Right renal pelvis (tissue), 4 donors: ENCODE measurements around the gene ING3. TPM values are rescaled to one million over a fixed set of nuclear protein-coding genes. Genes with fewer than 3 reads are reported as not detected.
"Not testable (repeated sequence)": the region's sequence is repeated elsewhere in the genome, so short reads cannot be mapped to it uniquely, and the experiment has no call there.

Experiments used
- DNase-seq, 4 donors: peaks; one replicate each; pipeline ENCODE4 v3.0.0-alpha.2; 2013; ENCODE audit warnings: low read depth in 4 of 4, low spot score in 3 of 4, missing footprints in 1 of 4
- polyA plus RNA-seq, 4 donors: library from polyadenylated mRNA; unstranded; fragments of 120-200 nt; gene quantifications; one replicate each; pipeline ENCODE4 v1.2.1, GENCODE V29; 2013; ENCODE audit not compliant: insufficient read length in 4 of 4

Gene ING3
- polyA plus RNA-seq, 4 donors: 38.6 to 51.2 (median 44.9) TPM

GRCh38 chr7:121001234-121001906 lies 50.8 kb downstream of the ING3 start:
- DNase-seq: no peak

- DNase-seq: no peak
Measured at GRCh38 chr7:121002048-121002756, 51.6 kb downstream of the ING3 start.

- DNase-seq: no peak
Measured at GRCh38 chr7:121002757-121003200, 52.2 kb downstream of the ING3 start.

GRCh38 chr7:121003986-121004685 lies 53.6 kb downstream of the ING3 start:
- no peak for DNase-seq

GRCh38 chr7:121005058-121005457 lies 54.5 kb downstream of the ING3 start:
- DNase-seq: not testable (repeated sequence)

- DNase-seq: no peak
Measured at GRCh38 chr7:121005996-121006584, 55.5 kb downstream of the ING3 start.

GRCh38 chr7:121006711-121007315 lies 56.2 kb downstream of the ING3 start:
- DNase-seq: no peak

- no peak for DNase-seq
Measured at GRCh38 chr7:121008816-121009215, 58.2 kb downstream of the ING3 start.

- no peak for DNase-seq
Measured at GRCh38 chr7:121011401-121011800, 60.8 kb downstream of the ING3 start.

- DNase-seq: no peak
Measured at GRCh38 chr7:121012170-121012874, 61.7 kb downstream of the ING3 start.

- no peak for DNase-seq
Measured at GRCh38 chr7:121012919-121013318, 62.3 kb downstream of the ING3 start.

GRCh38 chr7:121015560-121015959 lies 65.0 kb downstream of the ING3 start:
- DNase-seq: no peak

GRCh38 chr7:121016966-121017365 lies 66.4 kb downstream of the ING3 start:
- no peak for DNase-seq

- DNase-seq: no peak
Measured at GRCh38 chr7:121017586-121017985, 67.0 kb downstream of the ING3 start.

- DNase-seq: no peak
Measured at GRCh38 chr7:121019018-121019417, 68.4 kb downstream of the ING3 start.

GRCh38 chr7:121020249-121020988 lies 69.8 kb downstream of the ING3 start:
- no peak for DNase-seq

GRCh38 chr7:121020989-121021969 lies 70.7 kb downstream of the ING3 start:
- no peak for DNase-seq

- DNase-seq: no peak
Measured at GRCh38 chr7:121023194-121023593, 72.6 kb downstream of the ING3 start.
